Activated naive CD8-positive, alpha-beta T cell treated with anti-CD3 and anti-CD28 coated beads for 36 hours (primary cell): ENCODE data around the gene AGBL1. TPM values are rescaled to one million over a fixed set of nuclear protein-coding genes. Genes with fewer than 3 reads are reported as not detected.

Source experiments
- DNase-seq: peaks from one replicate; pipeline ENCODE4 v3.0.0; 2021
- H3K27ac Mint-ChIP-seq: one replicate; pipeline ENCODE4 v1.8.0; 2022; ENCODE audit warnings: mild to moderate bottlenecking, moderate library complexity, mixed read lengths
- H3K27me3 Mint-ChIP-seq: one replicate; pipeline ENCODE4 v1.8.0; 2022; ENCODE audit warnings: mild to moderate bottlenecking, mixed read lengths
- H3K36me3 Mint-ChIP-seq: one replicate; pipeline ENCODE4 v1.8.0; 2021; ENCODE audit warnings: mild to moderate bottlenecking, mixed read lengths
- H3K4me1 Mint-ChIP-seq: one replicate; pipeline ENCODE4 v1.8.0; 2021; ENCODE audit warnings: mixed read lengths
- H3K4me3 Mint-ChIP-seq: one replicate; pipeline ENCODE4 v1.8.0; 2022; ENCODE audit warnings: mild to moderate bottlenecking, moderate library complexity, mixed read lengths
- H3K9me3 Mint-ChIP-seq: one replicate; pipeline ENCODE4 v1.8.0; 2022; ENCODE audit warnings: mixed read lengths
- total RNA-seq, 2 experiments: library from RNA; stranded (reverse); gene quantifications; one replicate each; pipeline ENCODE4 v1.2.3, GENCODE V29; 2021

The AGBL1 gene
- total RNA-seq, 2 experiments from 2014 or later = not detected

GRCh38 chr15:86846036-86846435 lies 766.4 kb downstream of the AGBL1 start:
- Mint-ChIP-seq H3K36me3 (no peaks in the 10 kb centered on the region), H3K27me3 (peaks cover 14% of the 10 kb centered on the region), H3K9me3 (peaks cover 2% of the 10 kb centered on the region), H3K27ac (no peak overlapping the region), H3K4me1 (no peaks in the 10 kb centered on the region), H3K4me3 (no peak overlapping the region)
- no peak for DNase-seq

GRCh38 chr15:86849136-86849535 lies 769.5 kb downstream of the AGBL1 start:
- DNase-seq = no peak
- H3K9me3 Mint-ChIP-seq = peaks cover 2% of the 10 kb centered on the region
- no peaks in the 10 kb centered on the region for H3K4me1 Mint-ChIP-seq
- no peak overlapping the region for H3K4me3 Mint-ChIP-seq
- H3K27me3 Mint-ChIP-seq = peaks cover 14% of the 10 kb centered on the region
- no peak overlapping the region for H3K27ac Mint-ChIP-seq
- H3K36me3 Mint-ChIP-seq = no peaks in the 10 kb centered on the region

GRCh38 chr15:86849558-86850285 lies 770.1 kb downstream of the AGBL1 start:
- peaks cover 14% of the 10 kb centered on the region for H3K27me3 Mint-ChIP-seq
- no peaks in the 10 kb centered on the region for H3K4me1 Mint-ChIP-seq
- H3K27ac Mint-ChIP-seq = no peak overlapping the region
- H3K9me3 Mint-ChIP-seq = peaks cover 2% of the 10 kb centered on the region
- H3K4me3 Mint-ChIP-seq = no peak overlapping the region
- no peak for DNase-seq
- no peaks in the 10 kb centered on the region for H3K36me3 Mint-ChIP-seq

- Mint-ChIP-seq H3K27ac (no peak overlapping the region), H3K9me3 (peaks cover 2% of the 10 kb centered on the region), H3K4me1 (no peaks in the 10 kb centered on the region), H3K27me3 (peaks cover 14% of the 10 kb centered on the region), H3K4me3 (no peak overlapping the region), H3K36me3 (no peaks in the 10 kb centered on the region)
- no peak for DNase-seq
Measured at GRCh38 chr15:86850939-86851338, 771.3 kb downstream of the AGBL1 start.

- no peak for DNase-seq
- H3K27ac Mint-ChIP-seq = no peak overlapping the region
- no peaks in the 10 kb centered on the region for H3K9me3 Mint-ChIP-seq
- H3K4me3 Mint-ChIP-seq = no peak overlapping the region
- no peaks in the 10 kb centered on the region for H3K4me1 Mint-ChIP-seq
- peaks cover 10% of the 10 kb centered on the region for H3K27me3 Mint-ChIP-seq
- no peaks in the 10 kb centered on the region for H3K36me3 Mint-ChIP-seq
Measured at GRCh38 chr15:86852741-86853140, 773.1 kb downstream of the AGBL1 start.

- no peaks in the 10 kb centered on the region for H3K36me3 Mint-ChIP-seq
- H3K4me3 Mint-ChIP-seq = no peak overlapping the region
- H3K9me3 Mint-ChIP-seq = no peaks in the 10 kb centered on the region
- no peak overlapping the region for H3K27ac Mint-ChIP-seq
- DNase-seq = no peak
- H3K4me1 Mint-ChIP-seq = no peaks in the 10 kb centered on the region
- H3K27me3 Mint-ChIP-seq = peaks cover 4% of the 10 kb centered on the region
Measured at GRCh38 chr15:86854176-86854575, 774.5 kb downstream of the AGBL1 start.

- H3K4me3 Mint-ChIP-seq = no peak overlapping the region
- no peak for DNase-seq
- H3K27ac Mint-ChIP-seq = no peak overlapping the region
- no peaks in the 10 kb centered on the region for H3K36me3 Mint-ChIP-seq
- H3K4me1 Mint-ChIP-seq = no peaks in the 10 kb centered on the region
- no peaks in the 10 kb centered on the region for H3K27me3 Mint-ChIP-seq
- H3K9me3 Mint-ChIP-seq = no peaks in the 10 kb centered on the region
Measured at GRCh38 chr15:86855307-86856291, 775.9 kb downstream of the AGBL1 start.

- no peaks in the 10 kb centered on the region for H3K4me1 Mint-ChIP-seq
- no peak overlapping the region for H3K27ac Mint-ChIP-seq
- DNase-seq = no peak
- no peaks in the 10 kb centered on the region for H3K36me3 Mint-ChIP-seq
- H3K27me3 Mint-ChIP-seq = no peaks in the 10 kb centered on the region
- no peaks in the 10 kb centered on the region for H3K9me3 Mint-ChIP-seq
- no peak overlapping the region for H3K4me3 Mint-ChIP-seq
Measured at GRCh38 chr15:86857701-86858100, 778.0 kb downstream of the AGBL1 start.

- Mint-ChIP-seq H3K27me3 (peaks cover 9% of the 10 kb centered on the region), H3K9me3 (no peaks in the 10 kb centered on the region), H3K4me3 (no peak overlapping the region), H3K4me1 (no peaks in the 10 kb centered on the region), H3K27ac (no peak overlapping the region), H3K36me3 (no peaks in the 10 kb centered on the region)
- no peak for DNase-seq
Measured at GRCh38 chr15:86863226-86863915, 783.7 kb downstream of the AGBL1 start.

GRCh38 chr15:86865920-86866319 lies 786.2 kb downstream of the AGBL1 start:
- no peaks in the 10 kb centered on the region for H3K36me3 Mint-ChIP-seq
- no peaks in the 10 kb centered on the region for H3K4me1 Mint-ChIP-seq
- H3K4me3 Mint-ChIP-seq = no peak overlapping the region
- no peaks in the 10 kb centered on the region for H3K9me3 Mint-ChIP-seq
- peaks cover 9% of the 10 kb centered on the region for H3K27me3 Mint-ChIP-seq
- H3K27ac Mint-ChIP-seq = no peak overlapping the region
- DNase-seq = no peak

- no peak for DNase-seq
- Mint-ChIP-seq H3K9me3 (no peaks in the 10 kb centered on the region), H3K27ac (no peak overlapping the region), H3K4me3 (no peak overlapping the region), H3K36me3 (no peaks in the 10 kb centered on the region), H3K4me1 (no peaks in the 10 kb centered on the region), H3K27me3 (peaks cover 9% of the 10 kb centered on the region)
Measured at GRCh38 chr15:86870846-86871245, 791.2 kb downstream of the AGBL1 start.

- no peak overlapping the region for H3K27ac Mint-ChIP-seq
- no peak for DNase-seq
- H3K9me3 Mint-ChIP-seq = no peaks in the 10 kb centered on the region
- H3K36me3 Mint-ChIP-seq = no peaks in the 10 kb centered on the region
- peaks cover 5% of the 10 kb centered on the region for H3K27me3 Mint-ChIP-seq
- H3K4me1 Mint-ChIP-seq = no peaks in the 10 kb centered on the region
- H3K4me3 Mint-ChIP-seq = no peak overlapping the region
Measured at GRCh38 chr15:86871964-86872363, 792.3 kb downstream of the AGBL1 start.

GRCh38 chr15:86872782-86873181 lies 793.1 kb downstream of the AGBL1 start:
- no peak overlapping the region for H3K27ac Mint-ChIP-seq
- H3K9me3 Mint-ChIP-seq = no peaks in the 10 kb centered on the region
- H3K4me1 Mint-ChIP-seq = no peaks in the 10 kb centered on the region
- DNase-seq = no peak
- H3K36me3 Mint-ChIP-seq = no peaks in the 10 kb centered on the region
- no peak overlapping the region for H3K4me3 Mint-ChIP-seq
- no peaks in the 10 kb centered on the region for H3K27me3 Mint-ChIP-seq

- Mint-ChIP-seq H3K9me3 (no peaks in the 10 kb centered on the region), H3K36me3 (no peaks in the 10 kb centered on the region), H3K27ac (no peak overlapping the region), H3K4me1 (no peaks in the 10 kb centered on the region), H3K4me3 (no peak overlapping the region), H3K27me3 (no peaks in the 10 kb centered on the region)
- no peak for DNase-seq
Measured at GRCh38 chr15:86875067-86875466, 795.4 kb downstream of the AGBL1 start.

GRCh38 chr15:86876387-86876944 lies 796.8 kb downstream of the AGBL1 start:
- Mint-ChIP-seq H3K27ac (no peak overlapping the region), H3K9me3 (no peaks in the 10 kb centered on the region), H3K27me3 (no peaks in the 10 kb centered on the region), H3K4me3 (no peak overlapping the region), H3K36me3 (no peaks in the 10 kb centered on the region), H3K4me1 (no peaks in the 10 kb centered on the region)
- no peak for DNase-seq
